GM12891 (cell line): ENCODE measurements around the gene KRT86.

ENCODE experiments used
- POLR2A ChIP-seq: IDR thresholded peaks from 2 replicates; pipeline ENCODE4 v1.6.1; 2011; ENCODE audit warnings: low read depth, low read length, control low read depth
- POLR2AphosphoS5 ChIP-seq: IDR thresholded peaks from 2 replicates; pipeline ENCODE4 v1.6.1; 2011; ENCODE audit warnings: low read depth, low read length, control low read depth
- POU2F2 ChIP-seq: IDR thresholded peaks from 2 replicates; pipeline ENCODE4 v1.6.1; 2011; ENCODE audit warnings: low read depth, mild to moderate bottlenecking, control low read depth, low read length, moderate library complexity
- TAF1 ChIP-seq: IDR thresholded peaks from 2 replicates; pipeline ENCODE4 v1.6.1; 2011; ENCODE audit warnings: low read depth, low read length, control low read depth

DNA sequence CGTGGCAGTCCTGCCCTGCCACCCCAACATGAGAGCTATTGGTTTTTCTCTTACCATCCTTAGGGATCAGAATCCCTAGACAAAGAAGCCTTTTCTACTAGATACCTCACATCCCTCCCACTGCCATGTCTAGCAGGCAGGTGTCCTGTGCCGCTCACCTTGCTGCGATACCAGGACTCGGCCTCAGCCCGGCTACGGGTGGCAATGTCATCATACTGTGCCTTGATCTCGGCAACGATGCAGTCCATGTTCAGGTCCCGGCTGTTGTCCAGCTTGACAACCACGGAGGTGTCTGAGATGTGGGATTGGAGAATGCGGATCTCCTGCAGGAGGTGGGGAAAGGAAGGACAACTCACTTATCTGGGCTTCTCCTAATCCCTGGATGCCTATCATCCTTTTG, 42.3 kb downstream of the KRT86 start:
- no peak for TF ChIP-seq POLR2AphosphoS5
- no peak for TF ChIP-seq POU2F2
- no peak for TF ChIP-seq TAF1
- no peak for TF ChIP-seq POLR2A
